Stimulated activated naive CD8-positive, alpha-beta T cell treated with anti-CD3 and anti-CD28 coated beads, Interleukin-15, amount 100 ng/mL, for 72 hours (primary cell): ENCODE measurements around the gene GSN.
A peak's percentile ranks its signal among the peaks of the same experiment; 100 is the strongest.

Experiments
- ATAC-seq: fragments of 150-1000 bp; cut with Tn5 transposase; 2 replicates; pipeline ENCODE4 v1.10.0; 2021; ENCODE audit warnings: mild to moderate bottlenecking, moderate library complexity
- DNase-seq, 2 donors: peaks; one replicate each; pipeline ENCODE4 v3.0.0; 2021 to 2022
- H3K27ac Mint-ChIP-seq, 2 donors: one replicate each; pipeline ENCODE4 v1.8.0; 2022; ENCODE audit warnings: mild to moderate bottlenecking in 2 of 2, mixed read lengths in 2 of 2, moderate library complexity in 2 of 2
- H3K27me3 Mint-ChIP-seq: one replicate; pipeline ENCODE4 v1.8.0; 2022; ENCODE audit warnings: mixed read lengths
- H3K4me1 Mint-ChIP-seq: one replicate; pipeline ENCODE4 v1.8.0; 2022; ENCODE audit warnings: mild to moderate bottlenecking, mixed read lengths
- H3K4me3 Mint-ChIP-seq, 2 donors: one replicate each; pipeline ENCODE4 v1.8.0; 2022; ENCODE audit warnings: mild to moderate bottlenecking in 2 of 2, mixed read lengths in 2 of 2, moderate library complexity in 1 of 2
- H3K9me3 Mint-ChIP-seq, 2 donors: one replicate each; pipeline ENCODE4 v1.8.0; 2022; ENCODE audit warnings: mixed read lengths in 2 of 2

The GSN gene

DNA sequence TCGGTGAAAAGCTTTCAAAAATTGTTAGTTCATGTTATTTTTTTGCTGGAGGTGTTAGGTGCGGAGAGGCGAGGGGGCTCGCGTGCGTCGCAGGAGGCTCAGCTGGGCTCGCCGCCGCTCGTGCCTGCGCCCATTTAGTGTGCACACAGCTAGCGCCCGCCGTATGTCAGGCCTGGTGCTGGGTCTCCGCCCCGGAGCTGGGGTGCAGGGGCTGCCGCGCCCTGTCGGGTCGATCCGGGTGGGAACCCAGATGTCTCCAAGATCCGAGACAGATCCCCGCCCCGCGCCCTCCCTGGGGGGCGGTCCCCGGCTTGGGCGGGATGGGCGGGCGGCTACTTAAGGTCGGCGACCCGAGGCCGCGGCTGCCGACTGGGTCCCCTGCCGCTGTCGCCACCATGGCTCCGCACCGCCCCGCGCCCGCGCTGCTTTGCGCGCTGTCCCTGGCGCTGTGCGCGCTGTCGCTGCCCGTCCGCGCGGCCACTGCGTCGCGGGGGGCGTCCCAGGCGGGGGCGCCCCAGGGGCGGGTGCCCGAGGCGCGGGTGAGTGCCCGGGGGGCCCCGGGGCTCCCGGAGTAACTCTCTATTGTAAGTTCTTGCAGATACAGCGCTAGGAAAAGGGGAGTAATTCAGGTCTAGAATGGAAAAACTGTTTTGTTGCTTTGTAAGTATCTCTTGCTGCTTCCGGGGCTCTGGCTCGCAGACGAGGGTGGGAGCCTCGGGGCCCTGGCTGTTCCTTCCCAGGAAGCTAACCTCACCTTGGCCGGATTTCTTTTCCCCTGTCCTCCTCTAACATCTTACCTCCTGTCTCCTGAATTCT lies 31.7 kb downstream of the GSN start:
- Mint-ChIP-seq H3K27me3 (peaks cover 28% of the 10 kb centered on the region), H3K4me1 (peaks cover 14% of the 10 kb centered on the region), H3K4me3 (peak overlapping the region; percentile 63 to 68), H3K27ac (peak overlapping the region in 1 of 2 donors; percentile 15), H3K9me3 (no peaks in the 10 kb centered on the region)
- ATAC-seq (peak; percentile 75), DNase-seq (peak in 1 of 2 donors; percentile 25)

DNA sequence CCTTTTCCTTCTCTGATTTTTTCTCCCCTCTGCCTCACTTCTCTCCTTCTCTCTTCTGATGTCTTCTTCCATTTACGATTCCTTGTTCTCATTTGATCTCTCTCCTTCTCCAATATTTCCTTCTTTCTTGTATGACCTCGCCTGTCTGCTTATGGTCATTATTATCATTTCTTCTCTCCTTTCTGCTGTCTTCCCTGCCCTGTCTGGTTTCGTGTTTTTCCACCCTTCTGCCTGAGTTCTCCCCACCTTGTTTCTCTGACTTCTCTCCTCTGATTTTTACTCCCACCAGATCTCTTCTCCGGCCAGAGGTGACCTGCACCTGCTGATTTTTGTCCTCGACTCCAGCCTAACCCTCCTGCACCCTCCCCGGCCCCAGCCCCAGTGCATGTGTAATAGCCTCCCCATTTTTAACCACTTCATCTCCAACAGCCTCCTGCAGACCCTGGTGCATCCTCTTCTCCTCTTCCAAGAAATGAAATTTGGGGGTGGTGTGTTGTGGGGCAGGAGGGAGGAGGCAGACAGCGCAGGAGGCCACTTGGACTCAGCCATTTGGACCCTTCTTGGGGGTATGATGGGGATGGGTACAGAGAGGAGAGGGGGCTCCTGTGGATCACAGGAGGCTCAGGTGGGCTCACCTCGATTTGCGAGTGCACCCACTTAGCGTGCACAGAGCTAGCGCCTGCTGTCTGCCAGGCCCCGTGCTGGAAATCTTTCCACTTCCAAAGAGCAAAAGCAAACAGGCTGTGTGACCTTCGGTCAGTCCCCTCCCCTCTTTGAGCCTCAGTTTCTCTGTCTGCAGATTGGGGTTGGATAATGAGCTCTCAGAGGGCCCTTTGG lies 32.5 kb downstream of the GSN start:
- peaks cover 28% of the 10 kb centered on the region for H3K27me3 Mint-ChIP-seq
- peak overlapping the region; percentile 61 to 68 for H3K4me3 Mint-ChIP-seq
- peak overlapping the region; percentile 15 to 43 for H3K27ac Mint-ChIP-seq
- peaks cover 14% of the 10 kb centered on the region for H3K4me1 Mint-ChIP-seq
- H3K9me3 Mint-ChIP-seq, result no peaks in the 10 kb centered on the region
- ATAC-seq (no peak), DNase-seq (no peak)

DNA sequence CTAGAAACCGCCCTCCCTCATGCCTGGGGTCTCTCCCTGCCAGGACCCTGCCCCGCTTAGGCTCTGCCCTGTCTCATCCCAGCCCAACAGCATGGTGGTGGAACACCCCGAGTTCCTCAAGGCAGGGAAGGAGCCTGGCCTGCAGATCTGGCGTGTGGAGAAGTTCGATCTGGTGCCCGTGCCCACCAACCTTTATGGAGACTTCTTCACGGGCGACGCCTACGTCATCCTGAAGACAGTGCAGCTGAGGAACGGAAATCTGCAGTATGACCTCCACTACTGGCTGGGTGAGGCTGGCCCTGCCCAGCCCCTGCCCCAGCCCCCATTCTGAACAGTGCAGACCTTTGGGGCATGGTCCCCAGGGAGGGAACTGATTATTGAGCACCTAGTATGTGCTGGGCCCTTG lies 33.9 kb downstream of the GSN start:
- ATAC-seq (no peak), DNase-seq (no peak)
- H3K9me3 Mint-ChIP-seq, result no peaks in the 10 kb centered on the region
- no peak overlapping the region for H3K27ac Mint-ChIP-seq
- H3K4me3 Mint-ChIP-seq, result no peak overlapping the region
- peaks cover 14% of the 10 kb centered on the region for H3K4me1 Mint-ChIP-seq
- H3K27me3 Mint-ChIP-seq, result peaks cover 28% of the 10 kb centered on the region

DNA sequence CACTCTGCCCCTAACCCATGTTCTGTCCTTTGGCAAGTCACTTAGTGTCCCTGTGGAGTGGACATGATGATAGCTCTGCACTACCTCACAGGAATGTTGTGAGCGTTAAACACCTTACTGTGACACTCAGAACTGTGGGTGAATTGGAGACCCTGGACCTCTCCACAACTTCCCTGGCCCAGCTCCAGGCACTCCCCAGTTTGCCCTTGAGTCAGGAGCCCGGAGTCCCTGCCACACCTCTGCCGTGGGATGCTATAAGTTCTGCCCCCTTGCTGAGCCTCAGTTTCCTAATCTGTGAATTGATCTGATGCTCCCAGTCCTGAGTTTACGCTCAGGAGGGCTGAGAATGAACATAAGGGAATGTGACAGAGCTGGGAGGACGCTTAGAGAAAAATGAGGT lies 34.4 kb downstream of the GSN start:
- ATAC-seq (no peak), DNase-seq (no peak)
- Mint-ChIP-seq H3K4me3 (no peak overlapping the region), H3K9me3 (no peaks in the 10 kb centered on the region), H3K27me3 (peaks cover 28% of the 10 kb centered on the region), H3K4me1 (peaks cover 14% of the 10 kb centered on the region), H3K27ac (no peak overlapping the region)

DNA sequence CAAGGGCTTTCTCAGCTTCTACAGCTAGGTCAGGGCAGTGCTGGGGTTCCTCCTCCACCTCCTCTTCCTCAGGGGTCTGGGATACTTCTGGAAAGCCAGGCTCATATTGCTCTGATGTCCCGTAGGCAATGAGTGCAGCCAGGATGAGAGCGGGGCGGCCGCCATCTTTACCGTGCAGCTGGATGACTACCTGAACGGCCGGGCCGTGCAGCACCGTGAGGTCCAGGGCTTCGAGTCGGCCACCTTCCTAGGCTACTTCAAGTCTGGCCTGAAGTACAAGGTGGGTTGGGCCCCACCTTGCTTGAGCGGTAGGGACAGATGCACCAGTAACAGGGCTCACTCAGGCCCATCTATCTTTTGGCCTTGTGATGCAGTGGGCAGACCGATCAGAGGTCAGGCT lies 34.8 kb downstream of the GSN start:
- Mint-ChIP-seq H3K27ac (no peak overlapping the region), H3K9me3 (no peaks in the 10 kb centered on the region), H3K4me3 (no peak overlapping the region), H3K4me1 (peaks cover 14% of the 10 kb centered on the region), H3K27me3 (peaks cover 28% of the 10 kb centered on the region)
- ATAC-seq, result no peak
- DNase-seq, result no peak

DNA sequence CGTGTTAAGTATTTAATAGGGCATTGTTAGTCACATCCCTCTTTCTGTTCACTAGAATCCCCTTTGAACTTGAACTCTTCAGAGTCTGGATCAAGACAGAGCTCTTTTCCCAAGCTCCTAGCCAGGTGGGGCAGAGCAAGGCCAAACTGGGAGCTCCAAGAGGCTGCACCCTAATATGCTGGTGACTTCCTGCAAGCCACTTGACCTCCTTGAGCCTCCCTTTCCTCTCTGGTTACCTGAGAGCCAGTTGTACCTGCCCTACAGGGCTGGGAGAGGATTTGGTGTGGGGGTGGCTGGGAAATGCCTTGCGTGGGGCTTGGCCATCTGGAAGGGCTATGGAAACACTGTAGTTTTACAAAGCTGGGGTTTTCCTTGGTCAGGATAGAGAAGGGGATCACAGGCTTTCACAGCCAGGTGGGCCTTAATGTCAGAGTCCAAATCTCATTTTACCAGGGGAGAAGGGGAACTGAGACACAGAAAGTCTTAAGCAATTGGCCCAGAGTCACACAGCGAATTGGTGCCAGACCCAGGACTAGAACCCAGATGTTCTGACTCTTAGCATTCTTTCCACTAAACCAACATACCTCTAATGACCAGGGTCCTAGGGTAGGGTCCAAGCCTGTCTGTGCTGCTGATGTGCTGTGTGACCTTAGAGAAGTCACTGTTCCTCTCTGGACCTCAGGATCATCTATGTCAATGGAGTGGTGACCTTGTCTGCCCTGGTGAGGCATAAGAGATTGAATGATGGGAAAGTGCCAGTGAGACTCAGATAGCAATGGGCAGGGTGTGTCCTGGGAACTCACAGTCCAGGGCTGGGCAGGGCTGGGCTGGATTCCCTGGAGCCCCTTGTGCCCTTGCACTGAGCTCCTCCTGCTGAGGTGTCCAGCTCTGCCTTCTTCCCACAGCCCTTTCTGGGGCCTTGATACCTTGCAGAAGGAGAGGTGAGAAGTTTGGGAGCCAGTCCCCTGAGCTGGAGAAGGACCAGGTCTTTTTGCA lies 35.8 kb downstream of the GSN start:
- ATAC-seq (no peak), DNase-seq (no peak)
- peak overlapping the region in 1 of 2 donors; percentile 45 for H3K27ac Mint-ChIP-seq
- peaks cover 19% of the 10 kb centered on the region for H3K27me3 Mint-ChIP-seq
- H3K4me3 Mint-ChIP-seq, result no peak overlapping the region
- H3K4me1 Mint-ChIP-seq, result peaks cover 11% of the 10 kb centered on the region
- H3K9me3 Mint-ChIP-seq, result no peaks in the 10 kb centered on the region

DNA sequence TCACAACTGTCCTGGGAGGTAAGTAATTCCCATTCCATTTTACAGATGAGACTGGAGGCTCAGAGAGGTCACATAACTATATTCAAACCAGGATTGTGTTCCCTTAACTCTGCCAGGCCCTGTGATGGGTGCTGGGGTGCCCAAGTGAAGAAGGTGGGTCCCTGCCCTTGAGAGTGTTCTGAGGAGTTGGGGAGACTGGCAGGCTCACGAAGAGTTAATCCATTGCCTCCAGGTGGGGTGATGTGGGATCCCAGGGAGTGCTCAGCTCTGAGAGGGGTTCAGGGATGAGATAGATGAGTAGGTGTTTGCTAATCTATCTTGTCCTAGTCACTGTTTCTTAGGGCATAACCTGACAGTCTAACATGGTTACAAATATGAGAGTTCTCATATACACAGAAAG lies 36.7 kb downstream of the GSN start:
- Mint-ChIP-seq H3K4me3 (no peak overlapping the region), H3K27me3 (peaks cover 14% of the 10 kb centered on the region), H3K27ac (no peak overlapping the region), H3K9me3 (no peaks in the 10 kb centered on the region), H3K4me1 (peaks cover 10% of the 10 kb centered on the region)
- ATAC-seq (no peak), DNase-seq (no peak)

DNA sequence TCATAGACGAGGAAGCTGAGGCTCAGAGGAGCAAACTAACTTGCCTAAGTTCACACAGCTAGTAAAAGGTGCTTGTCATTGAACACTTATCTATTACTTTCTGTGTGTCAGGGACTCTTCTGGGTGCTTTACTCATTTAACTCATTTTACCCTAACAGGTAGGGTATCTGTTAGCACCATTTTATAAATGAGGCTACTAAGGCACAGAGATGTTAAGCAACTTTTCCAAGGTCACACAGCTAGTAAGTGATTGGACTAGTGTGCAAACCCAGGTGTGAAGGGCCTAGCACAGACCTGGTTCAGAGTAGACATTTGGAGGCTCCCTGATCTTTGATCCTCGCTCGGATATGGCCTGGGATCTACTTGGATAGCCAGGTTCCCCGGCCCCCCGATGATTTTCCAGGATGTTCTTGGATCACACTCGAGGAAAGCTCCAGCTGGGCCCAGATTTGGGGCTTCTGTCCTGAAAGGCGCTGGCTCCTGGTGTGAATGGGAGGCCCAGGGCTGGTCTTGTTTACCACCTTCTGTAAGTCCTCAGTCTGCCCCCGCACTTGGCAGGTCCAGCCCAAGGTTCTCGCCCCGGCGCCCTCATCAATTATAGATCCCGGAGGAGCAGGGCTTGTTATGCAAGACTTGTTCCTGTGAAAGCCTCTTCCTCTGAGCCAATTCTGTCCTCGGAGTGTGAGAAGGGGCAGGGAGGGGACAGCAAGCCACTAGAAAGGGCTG lies 37.5 kb downstream of the GSN start:
- peaks cover 3% of the 10 kb centered on the region for H3K4me1 Mint-ChIP-seq
- DNase-seq (no peak), ATAC-seq (no peak)
- H3K4me3 Mint-ChIP-seq, result no peak overlapping the region
- peaks cover 6% of the 10 kb centered on the region for H3K27me3 Mint-ChIP-seq
- H3K9me3 Mint-ChIP-seq, result no peaks in the 10 kb centered on the region
- no peak overlapping the region for H3K27ac Mint-ChIP-seq

DNA sequence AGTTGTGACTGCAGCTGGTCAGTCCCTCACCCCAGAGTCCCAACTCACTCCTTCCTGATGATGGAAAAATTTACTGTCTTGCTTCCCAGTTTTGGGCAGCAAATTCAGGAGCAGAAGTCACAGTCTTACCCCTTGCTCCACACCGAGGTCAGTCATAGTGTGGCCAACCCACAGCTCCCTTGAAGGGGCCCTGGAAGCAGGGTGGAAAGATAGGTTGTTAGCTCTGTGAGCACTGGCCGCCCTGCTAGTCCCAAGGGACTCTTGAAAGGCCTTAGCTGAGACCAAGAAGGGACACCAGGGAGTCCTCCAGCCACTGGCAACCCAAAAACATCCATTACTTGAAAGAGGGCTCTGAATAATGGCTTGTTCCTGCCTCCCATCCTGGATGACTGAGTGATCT lies 40.0 kb downstream of the GSN start:
- DNase-seq, result no peak
- Mint-ChIP-seq H3K9me3 (no peaks in the 10 kb centered on the region), H3K4me3 (no peak overlapping the region), H3K27me3 (no peaks in the 10 kb centered on the region), H3K27ac (no peak overlapping the region), H3K4me1 (no peaks in the 10 kb centered on the region)
- ATAC-seq, result no peak

DNA sequence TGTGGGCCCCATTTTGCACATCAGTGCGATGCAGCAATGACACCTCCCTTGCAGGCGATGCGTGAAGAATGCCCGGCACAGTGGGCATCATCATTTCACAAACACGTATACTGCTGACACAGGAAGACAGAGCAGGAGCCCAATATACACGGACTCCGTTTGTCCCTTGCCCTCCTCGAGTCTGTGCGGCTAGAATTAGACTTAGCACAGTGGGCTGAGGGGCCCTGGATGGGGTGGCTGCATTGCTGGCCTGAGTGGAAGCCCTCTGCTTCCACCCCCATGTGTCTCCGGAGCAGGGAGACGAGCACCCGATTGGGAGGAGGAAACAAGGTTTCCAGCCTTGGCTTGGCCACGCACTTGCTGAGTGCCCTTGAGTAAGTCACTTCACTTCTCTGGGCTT lies 40.8 kb downstream of the GSN start:
- ATAC-seq, result no peak
- H3K4me1 Mint-ChIP-seq, result no peaks in the 10 kb centered on the region
- no peak for DNase-seq
- no peaks in the 10 kb centered on the region for H3K27me3 Mint-ChIP-seq
- no peak overlapping the region for H3K4me3 Mint-ChIP-seq
- H3K27ac Mint-ChIP-seq, result no peak overlapping the region
- H3K9me3 Mint-ChIP-seq, result no peaks in the 10 kb centered on the region

DNA sequence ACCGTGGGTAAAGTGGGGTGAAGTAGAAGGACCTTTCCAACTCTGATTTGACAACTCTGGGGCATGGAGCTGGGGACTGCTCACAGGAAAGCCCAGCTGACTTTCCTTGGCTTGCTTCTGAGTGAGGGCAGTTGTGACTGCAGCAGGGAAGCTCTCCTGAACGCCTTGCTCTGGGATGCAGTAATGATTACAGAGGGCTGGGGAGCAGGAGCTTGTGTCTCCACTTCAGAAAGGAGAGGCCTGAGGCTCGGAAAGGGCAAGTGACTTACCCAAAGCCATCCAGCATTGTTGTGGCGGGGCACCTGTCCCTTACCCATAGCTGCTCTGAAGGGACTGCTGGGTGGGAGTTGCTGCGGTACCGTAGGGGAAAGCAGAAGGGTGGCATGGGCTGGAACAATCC lies 41.2 kb downstream of the GSN start:
- no peaks in the 10 kb centered on the region for H3K4me1 Mint-ChIP-seq
- H3K9me3 Mint-ChIP-seq, result no peaks in the 10 kb centered on the region
- ATAC-seq (no peak), DNase-seq (no peak)
- H3K4me3 Mint-ChIP-seq, result no peak overlapping the region
- H3K27ac Mint-ChIP-seq, result no peak overlapping the region
- no peaks in the 10 kb centered on the region for H3K27me3 Mint-ChIP-seq

DNA sequence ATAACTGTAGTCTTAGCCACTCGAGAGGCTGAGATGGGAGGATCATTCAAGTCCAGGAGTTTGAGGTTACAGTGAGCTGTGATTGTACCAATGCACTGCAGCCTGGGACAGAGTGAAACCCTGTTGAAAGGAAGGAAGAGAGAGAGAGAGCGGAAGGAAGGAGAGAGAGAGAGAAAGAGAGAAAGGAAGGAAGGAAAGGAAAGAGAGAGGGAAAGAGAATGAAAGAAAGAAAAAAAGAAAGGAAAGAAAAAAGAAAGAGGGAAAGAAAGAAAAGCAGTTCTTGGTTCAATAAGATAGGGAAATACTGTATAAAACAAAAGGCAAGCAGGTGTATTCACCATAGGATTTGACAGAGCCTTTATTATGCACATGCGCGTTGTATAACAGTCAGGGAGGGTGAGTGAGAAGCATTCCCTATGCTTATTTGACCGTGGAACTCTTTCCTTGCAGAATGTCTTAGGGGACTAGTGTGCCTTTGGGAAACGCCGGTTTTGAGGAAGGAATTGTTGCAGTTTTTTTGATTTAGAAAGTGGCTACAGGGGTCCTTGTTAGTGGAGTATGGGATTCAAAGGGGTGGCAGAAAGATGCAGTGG lies 42.0 kb downstream of the GSN start:
- Mint-ChIP-seq H3K27ac (no peak overlapping the region), H3K9me3 (no peaks in the 10 kb centered on the region), H3K4me1 (no peaks in the 10 kb centered on the region), H3K4me3 (no peak overlapping the region), H3K27me3 (no peaks in the 10 kb centered on the region)
- ATAC-seq, result no peak
- DNase-seq, result no peak

DNA sequence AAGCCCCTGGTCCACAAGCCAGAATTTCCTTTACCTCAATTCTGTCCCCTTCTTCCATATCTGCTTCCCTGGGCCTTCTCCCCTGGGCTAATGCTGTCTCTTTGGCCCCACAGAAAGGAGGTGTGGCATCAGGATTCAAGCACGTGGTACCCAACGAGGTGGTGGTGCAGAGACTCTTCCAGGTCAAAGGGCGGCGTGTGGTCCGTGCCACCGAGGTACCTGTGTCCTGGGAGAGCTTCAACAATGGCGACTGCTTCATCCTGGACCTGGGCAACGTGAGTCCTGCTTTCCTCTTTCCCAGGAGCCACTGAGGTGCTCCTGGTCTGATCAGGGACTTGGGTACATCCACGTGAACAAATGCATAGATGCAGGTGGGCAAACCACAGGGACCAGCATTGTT lies 42.6 kb downstream of the GSN start:
- no peak for DNase-seq
- H3K27me3 Mint-ChIP-seq, result no peaks in the 10 kb centered on the region
- no peak overlapping the region for H3K4me3 Mint-ChIP-seq
- H3K27ac Mint-ChIP-seq, result no peak overlapping the region
- no peak for ATAC-seq
- H3K9me3 Mint-ChIP-seq, result no peaks in the 10 kb centered on the region
- H3K4me1 Mint-ChIP-seq, result no peaks in the 10 kb centered on the region

DNA sequence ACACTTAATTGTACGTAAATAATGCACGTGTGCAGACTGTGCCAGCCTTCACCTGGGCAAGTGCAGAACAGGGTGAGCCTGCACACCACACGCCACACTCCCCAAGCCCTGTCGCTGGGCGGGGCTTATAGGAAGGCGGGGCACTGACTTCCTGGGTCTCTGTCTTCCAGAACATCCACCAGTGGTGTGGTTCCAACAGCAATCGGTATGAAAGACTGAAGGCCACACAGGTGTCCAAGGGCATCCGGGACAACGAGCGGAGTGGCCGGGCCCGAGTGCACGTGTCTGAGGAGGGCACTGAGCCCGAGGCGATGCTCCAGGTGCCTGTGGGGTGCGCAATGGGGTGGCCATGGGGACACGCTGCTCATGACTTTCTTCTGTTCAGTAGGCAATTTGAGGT lies 44.2 kb downstream of the GSN start:
- Mint-ChIP-seq H3K9me3 (no peaks in the 10 kb centered on the region), H3K27ac (no peak overlapping the region), H3K27me3 (no peaks in the 10 kb centered on the region), H3K4me1 (no peaks in the 10 kb centered on the region), H3K4me3 (no peak overlapping the region)
- no peak for ATAC-seq
- no peak for DNase-seq
